ENCODE data around the gene ABLIM3.
A peak's percentile ranks its signal among the peaks of the same experiment; 100 is the strongest.

ABLIM3 gene

GRCh38 chr5:149110406-149110805, 30.9 kb upstream of the ABLIM3 start:
- TF ChIP-seq CTCF (IDR thresholded peaks at IDR 0.05; ENCODE audit: low read depth, low read length), result no peak
- in situ Hi-C loops (cut with HindIII; ENCODE audit: low sequenced_read_pairs), result no loop called here
- no peak overlapping the region for H3K4me3 ChIP-seq (ENCODE audit: low read depth, low read length)
- no peak for DNase-seq (ENCODE audit: low read depth, low spot score)

GRCh38 chr5:149113669-149114068, 27.6 kb upstream of the ABLIM3 start:
- in situ Hi-C loops (cut with HindIII; ENCODE audit: low sequenced_read_pairs), result no loop called here
- H3K4me3 ChIP-seq (ENCODE audit: low read depth, low read length), result no peak overlapping the region
- no peak for TF ChIP-seq CTCF (IDR thresholded peaks at IDR 0.05; ENCODE audit: low read depth, low read length)
- DNase-seq (ENCODE audit: low read depth, low spot score), result peak; percentile 46

- peak; percentile 88 for TF ChIP-seq CTCF (IDR thresholded peaks at IDR 0.05; ENCODE audit: low read depth, low read length)
- H3K4me3 ChIP-seq (ENCODE audit: low read depth, low read length), result no peak overlapping the region
- DNase-seq (ENCODE audit: low read depth, low spot score), result peak; percentile 81
- in situ Hi-C loops (cut with HindIII; ENCODE audit: low sequenced_read_pairs), result no loop called here
Measured at GRCh38 chr5:149114403-149115312, 26.6 kb upstream of the ABLIM3 start.

- TF ChIP-seq CTCF (IDR thresholded peaks at IDR 0.05; ENCODE audit: low read depth, low read length), result no peak
- DNase-seq (ENCODE audit: low read depth, low spot score), result no peak
- in situ Hi-C loops (cut with HindIII; ENCODE audit: low sequenced_read_pairs), result no loop called here
- H3K4me3 ChIP-seq (ENCODE audit: low read depth, low read length), result no peak overlapping the region
Measured at GRCh38 chr5:149117970-149118369, 23.3 kb upstream of the ABLIM3 start.

- H3K4me3 ChIP-seq (ENCODE audit: low read depth, low read length), result no peak overlapping the region
- in situ Hi-C loops (cut with HindIII; ENCODE audit: low sequenced_read_pairs), result no loop called here
- DNase-seq (ENCODE audit: low read depth, low spot score), result no peak
- TF ChIP-seq CTCF (IDR thresholded peaks at IDR 0.05; ENCODE audit: low read depth, low read length), result no peak
Measured at GRCh38 chr5:149118463-149118862, 22.8 kb upstream of the ABLIM3 start.

GRCh38 chr5:149121145-149121544, 20.1 kb upstream of the ABLIM3 start:
- no peak for TF ChIP-seq CTCF (IDR thresholded peaks at IDR 0.05; ENCODE audit: low read depth, low read length)
- no peak for DNase-seq (ENCODE audit: low read depth, low spot score)
- no peak overlapping the region for H3K4me3 ChIP-seq (ENCODE audit: low read depth, low read length)
- in situ Hi-C loops (cut with HindIII; ENCODE audit: low sequenced_read_pairs), result no loop called here

Data from astrocyte of the spinal cord (primary cell).